Left hindlimb (tissue), 1 donor: ENCODE data around the gene GAL.
A peak's percentile ranks its signal among the peaks of the same experiment; 100 is the strongest.

Source experiments
- DNase-seq: peaks from one replicate; pipeline ENCODE4 v3.0.0-alpha.2; 2018

The GAL gene

GRCh38 chr11:68659158-68659921, 25.0 kb upstream of the GAL start:
- DNase-seq: peak; percentile 87

DNA sequence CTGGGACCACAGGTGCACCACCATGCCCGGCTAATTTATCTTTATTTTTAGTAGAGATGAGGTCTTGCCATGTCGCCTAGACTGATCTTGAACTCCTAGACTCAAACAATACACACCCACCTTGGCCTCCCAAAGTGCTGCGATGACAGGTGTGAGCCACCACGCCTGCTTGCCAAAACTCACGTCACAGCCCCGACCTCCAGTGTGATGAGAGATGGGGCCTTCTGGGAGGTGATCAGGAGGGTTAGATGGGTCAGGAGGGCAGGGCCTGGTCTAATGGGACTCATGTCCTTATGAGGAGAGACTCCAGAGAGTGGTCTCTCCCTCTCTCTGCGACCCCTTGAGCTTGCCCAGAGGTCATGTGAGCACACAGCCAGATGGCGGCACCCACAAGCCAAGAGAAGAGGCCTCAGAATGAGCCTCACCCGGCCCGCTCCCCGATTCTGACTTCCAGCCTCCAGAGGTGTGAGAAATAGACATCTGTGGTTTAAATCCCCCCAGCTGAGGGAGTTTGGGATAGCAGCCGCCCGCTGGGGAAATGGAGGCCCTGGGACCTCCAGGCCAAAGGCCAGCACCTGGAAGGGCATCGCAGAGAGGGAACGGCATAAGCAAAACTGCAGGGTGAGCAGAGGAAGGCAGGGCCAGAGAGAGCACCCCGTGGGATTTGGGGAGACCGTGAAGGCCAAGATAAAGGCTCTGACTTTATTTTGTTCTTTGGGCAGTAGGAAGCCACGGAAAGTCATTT, 24.1 kb upstream of the GAL start:
- no peak for DNase-seq

- DNase-seq: no peak
Measured at GRCh38 chr11:68661014-68661413, 23.3 kb upstream of the GAL start.

DNA sequence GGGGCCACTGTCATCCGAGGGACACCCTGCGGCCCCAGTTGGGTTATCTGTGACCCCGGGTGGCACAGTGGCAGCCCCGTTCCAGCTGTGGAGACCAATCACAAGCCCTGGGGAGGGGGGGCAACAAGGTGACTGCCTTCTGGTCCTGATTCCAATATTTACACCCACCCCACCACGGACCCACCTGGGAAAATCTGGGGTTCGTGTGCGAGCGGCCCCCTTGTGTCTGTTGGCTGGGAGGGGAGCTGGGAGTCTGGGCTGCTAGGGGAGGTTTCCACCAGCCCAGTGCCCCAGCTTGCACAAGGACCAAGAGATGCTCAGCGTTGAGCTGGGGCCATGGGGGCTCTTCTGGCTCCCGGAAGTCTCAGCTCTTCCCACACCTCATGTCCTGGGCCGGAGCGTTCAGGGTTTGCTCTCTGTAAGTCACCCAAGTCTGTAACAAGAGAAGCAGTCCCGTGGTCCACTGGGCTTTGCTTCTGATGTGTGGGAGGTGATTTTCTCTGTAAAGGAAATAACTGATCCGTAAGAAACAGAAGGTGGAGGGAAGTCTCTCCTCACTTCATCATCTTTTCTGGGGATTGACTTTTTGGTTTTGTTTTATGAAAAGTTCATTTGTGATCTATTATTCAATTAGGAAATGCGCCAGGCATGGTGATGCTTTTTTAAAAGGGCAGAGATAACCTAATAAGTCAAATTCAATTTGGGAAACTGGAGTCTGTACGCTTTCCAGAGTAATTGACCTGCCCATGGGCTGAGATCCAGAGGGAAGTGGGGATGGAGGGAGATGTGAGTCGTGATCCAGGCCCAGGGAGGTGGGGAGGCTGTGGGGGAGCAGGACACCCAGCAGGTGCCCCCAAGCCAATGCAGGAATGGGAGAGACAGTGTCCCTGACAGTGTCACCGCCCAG, 22.4 kb upstream of the GAL start:
- no peak for DNase-seq

DNA sequence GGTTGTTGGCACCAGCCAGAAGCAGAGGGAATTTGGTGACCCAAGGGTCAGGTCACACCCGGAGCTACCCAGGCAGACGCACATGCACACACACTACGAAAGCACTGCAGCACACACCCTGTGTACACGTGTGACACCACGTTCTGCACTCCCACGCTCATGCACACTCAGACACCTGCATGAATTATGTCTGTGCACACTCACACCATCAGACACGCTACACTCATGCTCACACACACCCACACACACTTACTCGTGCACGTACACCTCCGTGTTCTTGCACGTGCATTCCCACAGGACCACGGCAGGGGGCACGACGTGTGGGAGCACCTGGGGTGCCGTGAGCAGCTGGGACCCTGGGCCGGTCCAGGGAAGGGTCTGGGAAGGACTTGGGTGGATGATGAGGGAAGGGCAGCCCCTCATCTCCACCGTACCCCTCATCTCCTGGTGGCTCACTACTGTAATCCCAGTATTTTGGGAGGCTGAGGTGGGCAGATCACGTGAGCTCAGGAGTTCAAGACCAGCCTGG, 20.8 kb upstream of the GAL start:
- no peak for DNase-seq

GRCh38 chr11:68664141-68664540, 20.2 kb upstream of the GAL start:
- DNase-seq: no peak

DNA sequence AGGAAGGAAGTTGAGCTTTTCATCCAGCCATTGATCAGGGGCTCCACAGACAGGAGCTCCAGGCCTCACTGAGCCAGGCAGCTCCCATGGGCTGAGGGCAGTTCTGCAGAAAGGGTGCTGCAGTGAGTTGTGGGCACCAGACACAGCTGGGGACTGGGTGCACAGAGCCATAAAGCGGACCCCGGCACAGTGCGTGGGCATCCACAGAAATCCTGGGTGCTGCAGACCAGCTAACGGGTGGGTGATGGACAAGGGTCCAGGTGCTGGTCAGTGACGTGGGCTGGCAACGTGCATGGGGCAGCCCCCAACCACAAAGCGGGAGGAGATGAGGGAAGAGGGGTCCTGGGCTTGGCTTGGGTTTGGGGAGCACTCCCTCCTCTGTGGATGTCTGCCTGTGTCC, 19.4 kb upstream of the GAL start:
- DNase-seq: no peak

DNA sequence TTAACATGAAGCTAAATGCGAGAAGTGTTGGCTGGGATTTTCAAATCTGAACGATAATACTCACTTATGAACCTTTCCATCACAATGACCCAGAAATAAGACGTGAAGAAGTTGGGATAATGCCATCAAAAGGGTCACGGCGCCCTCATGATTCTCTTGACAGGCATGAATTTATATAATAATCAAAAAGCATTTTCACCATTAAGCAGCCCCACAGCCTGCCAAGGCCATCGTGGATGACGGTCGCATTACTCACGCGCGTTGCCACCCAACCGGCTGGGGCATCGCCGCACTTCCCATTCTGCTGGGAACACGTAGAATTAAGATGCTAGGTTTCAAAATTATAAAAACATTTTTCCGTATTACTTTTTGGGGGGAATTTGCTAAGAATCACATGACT, 18.9 kb upstream of the GAL start:
- no peak for DNase-seq

GRCh38 chr11:68666849-68667248, 17.5 kb upstream of the GAL start:
- DNase-seq: no peak

DNA sequence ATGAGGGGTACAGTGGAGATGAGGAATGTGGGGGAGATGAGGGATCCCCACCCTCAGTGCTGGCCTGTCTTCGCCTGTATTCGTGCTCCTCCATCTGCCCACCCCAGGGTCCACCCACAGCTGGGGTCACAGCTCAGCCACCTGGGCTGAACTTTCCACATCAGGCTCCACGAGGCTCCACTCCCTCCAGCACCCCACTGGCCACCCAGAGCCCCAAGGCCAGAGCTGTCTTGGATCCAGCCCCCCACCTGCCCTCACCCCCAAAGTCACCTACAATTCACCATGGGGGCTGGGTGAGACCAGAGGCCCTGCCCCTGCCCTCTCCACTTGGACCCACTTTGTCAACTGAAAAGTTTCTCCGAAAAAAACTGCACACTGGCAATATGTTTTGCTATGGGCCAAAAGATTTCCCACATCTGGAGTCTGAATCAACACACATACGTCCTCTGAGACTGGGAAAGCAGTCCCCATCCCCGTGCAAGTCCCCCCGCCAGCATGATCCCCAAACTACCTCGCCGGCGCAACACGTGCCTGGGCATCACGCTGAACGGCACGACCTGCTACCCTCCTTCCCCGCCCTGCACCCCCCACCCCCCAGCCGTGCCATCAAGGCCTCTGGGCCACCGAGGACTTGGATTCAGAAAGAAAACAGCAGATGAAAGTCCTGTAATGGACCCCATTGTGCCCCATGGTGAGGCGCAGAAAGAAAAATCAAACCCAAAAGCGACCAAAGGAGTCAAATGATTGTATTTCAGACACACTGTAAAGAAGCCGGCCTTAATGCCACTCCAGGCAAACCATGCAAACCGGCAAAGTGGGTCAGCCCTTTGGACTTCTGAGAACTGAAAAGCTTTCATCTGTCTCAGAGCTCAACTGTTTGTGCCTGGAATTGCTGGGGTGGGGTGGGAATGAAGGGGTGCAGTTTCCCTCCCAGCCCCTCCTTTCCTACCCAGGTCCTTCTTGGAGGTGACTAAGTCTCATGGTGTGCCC, 16.5 kb upstream of the GAL start:
- DNase-seq: no peak

GRCh38 chr11:68669301-68670090, 14.8 kb upstream of the GAL start:
- no peak for DNase-seq

DNA sequence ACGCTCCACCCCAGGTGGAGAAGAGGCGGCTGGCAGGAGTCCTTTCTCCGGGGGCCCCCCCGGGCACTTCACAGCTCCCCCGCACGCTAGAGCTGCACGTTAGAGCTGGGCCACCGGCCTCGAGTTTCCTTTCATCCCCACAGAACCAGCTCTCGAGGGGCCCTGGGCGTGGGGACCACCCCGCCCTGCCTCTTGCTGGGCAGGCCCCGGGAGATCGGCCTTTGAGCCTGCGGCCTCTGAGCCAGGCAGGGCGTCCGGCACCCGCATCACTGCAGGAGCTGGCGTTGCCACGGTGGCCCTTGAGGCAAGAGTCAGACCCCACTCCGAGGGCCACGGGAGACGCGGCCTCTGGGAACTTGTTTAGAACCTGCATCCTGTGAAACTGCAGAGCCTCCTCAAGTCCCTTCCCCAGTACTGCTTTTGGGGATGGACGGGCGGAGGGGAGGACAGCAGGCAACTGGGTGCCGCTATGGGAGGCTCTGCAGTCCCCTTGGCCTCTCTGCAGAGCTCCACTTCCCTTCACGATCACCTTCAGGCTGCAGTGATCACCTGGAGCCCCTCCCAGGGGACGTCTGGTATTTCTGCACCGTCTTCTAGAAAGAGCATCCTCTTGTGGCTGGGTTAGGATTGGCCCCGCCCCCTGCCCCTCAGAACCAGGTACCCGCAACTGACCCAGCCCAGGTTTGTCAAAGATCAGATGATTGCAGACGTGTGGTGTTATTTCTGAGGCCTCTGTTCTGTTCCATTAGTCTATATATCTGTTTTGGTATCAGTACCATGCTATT, 13.9 kb upstream of the GAL start:
- no peak for DNase-seq

GRCh38 chr11:68673306-68673945, 10.9 kb upstream of the GAL start:
- DNase-seq: no peak

DNA sequence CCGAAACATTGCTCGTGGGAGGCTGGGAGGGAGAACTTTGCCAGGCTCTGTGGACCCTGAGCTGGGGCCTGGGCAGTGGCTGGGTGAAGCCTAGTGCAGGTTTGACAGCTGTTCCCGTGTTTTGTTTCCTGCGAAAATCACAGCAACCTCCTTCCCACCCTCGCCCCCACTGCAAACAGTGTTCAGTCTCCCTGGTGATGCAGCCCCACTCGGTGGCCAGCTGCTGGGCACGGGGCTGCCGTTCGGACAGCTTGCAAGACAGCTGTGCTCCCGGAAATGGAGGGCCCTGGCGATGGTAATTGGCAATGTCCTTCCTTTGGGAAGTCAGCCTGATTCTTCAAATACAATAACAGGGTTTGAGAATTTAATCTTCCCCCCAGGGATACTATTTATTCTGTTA, 10.4 kb upstream of the GAL start:
- no peak for DNase-seq

DNA sequence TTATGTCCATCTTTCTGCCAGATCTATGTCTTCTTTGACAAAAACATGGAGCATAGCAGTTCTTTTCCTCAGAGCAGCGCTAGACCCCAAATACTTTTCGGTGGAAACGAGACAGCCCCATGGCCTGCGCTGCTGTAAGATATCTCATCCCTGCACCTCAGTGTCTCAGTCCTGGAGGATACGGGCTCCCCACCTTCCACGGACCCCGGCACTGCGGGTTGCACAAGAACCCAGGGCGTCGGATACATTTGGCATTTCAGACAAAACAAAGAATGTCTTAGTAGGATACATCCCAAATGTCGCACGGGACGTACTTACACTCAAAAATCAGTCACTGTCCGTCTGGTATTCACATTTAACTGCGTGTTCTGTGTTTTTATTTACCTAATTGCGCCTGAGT, 9.9 kb upstream of the GAL start:
- DNase-seq: no peak

- peak; percentile 62 for DNase-seq
Measured at GRCh38 chr11:68677432-68677831, 6.9 kb upstream of the GAL start.

DNA sequence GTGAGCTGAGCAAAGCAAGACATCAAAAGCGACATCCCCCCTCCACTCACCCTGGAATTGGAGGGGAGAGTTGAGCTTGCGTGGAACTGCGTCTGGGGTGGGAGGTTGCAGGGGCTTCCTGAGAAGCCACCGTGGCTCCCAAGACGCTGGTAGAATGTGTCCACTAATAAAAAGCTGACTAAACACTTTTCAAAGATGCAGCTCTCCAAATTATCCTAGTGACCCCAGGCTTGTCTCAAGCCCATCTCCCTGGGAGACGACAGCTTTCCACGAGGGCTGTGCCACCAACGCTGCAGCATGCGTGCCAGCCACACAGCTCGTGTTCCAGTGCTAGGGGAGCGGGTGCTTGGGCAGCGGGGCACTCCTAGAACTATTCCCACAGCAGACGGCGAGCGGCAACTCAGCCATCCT, 6.3 kb upstream of the GAL start:
- no peak for DNase-seq

DNA sequence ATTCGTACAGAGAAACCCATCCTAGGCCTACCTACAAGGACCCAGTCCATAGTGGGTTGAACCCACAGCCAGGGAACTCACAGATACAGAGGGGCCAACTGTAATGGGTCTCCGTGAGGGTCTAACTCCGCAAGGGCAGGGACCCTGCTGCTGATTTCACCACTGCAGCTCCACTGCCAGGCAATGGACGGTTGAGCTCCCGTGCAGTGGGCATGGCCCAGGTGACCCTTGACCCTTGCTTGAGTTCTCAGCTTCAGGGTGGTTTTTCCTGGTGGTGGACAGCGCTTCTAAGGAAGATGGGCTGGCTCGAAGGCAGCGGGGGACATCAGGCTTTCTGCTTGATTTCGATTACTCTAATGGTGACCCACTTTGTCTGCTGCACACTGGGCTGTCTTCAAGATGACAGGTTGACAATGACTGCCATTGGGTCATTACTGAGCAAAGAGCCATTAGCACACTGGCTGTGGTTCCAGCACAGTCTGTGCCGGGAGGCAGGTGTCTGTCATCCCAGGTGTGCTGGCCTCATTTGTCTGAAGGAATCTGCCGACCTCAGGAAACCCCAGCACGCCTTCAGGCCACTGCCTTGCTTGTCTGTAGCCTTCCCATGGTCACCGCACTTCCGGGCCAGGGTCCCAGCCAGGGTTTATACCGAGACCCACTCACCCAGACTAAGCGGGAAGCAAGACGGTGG, 3.7 kb upstream of the GAL start:
- no peak for DNase-seq

DNA sequence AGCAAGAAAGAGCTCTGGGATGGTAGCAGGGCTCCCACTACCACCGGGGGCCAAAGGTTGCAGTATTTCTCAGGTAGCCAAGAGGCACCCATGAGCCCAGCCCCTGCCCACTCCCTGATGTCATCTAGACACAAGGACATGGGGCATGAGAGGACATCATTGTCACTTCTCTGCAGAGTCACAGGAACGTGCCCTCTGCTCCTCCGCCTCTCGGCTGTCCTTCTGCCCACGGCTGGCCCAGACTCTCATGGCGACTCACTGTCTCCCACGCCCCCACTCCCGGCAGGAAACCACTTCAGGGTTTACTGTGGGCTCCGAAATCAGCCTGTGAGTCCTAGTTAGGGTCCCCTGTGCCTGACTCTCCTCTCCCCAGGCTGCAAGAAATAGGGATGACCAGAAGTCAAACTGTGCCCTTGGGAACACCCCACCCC, 1.8 kb upstream of the GAL start:
- no peak for DNase-seq
